HG02798 (cell line): Measurements from ENCODE around the gene CRISPLD2.

Experiments
- ATAC-seq: cut with Tn5 transposase; IDR thresholded peaks from one replicate; pipeline ENCODE4 v1.9.1; 2021; ENCODE audit warnings: mild to moderate bottlenecking; ENCODE audit not compliant: unreplicated experiment, poor library complexity

Gene CRISPLD2

GRCh38 chr16:84898447-84898846 lies 78.7 kb downstream of the CRISPLD2 start:
- no peak for ATAC-seq

GRCh38 chr16:84899414-84899813 lies 79.6 kb downstream of the CRISPLD2 start:
- ATAC-seq: no peak

- ATAC-seq: no peak
Measured at GRCh38 chr16:84905965-84906460, 86.2 kb downstream of the CRISPLD2 start.

- ATAC-seq: no peak
Measured at GRCh38 chr16:84907051-84907450, 87.3 kb downstream of the CRISPLD2 start.

- ATAC-seq: no peak
Measured at GRCh38 chr16:84907575-84907974, 87.8 kb downstream of the CRISPLD2 start.

- ATAC-seq: no peak
Measured at GRCh38 chr16:84909476-84910085, 89.8 kb downstream of the CRISPLD2 start.

GRCh38 chr16:84911486-84912216 lies 91.9 kb downstream of the CRISPLD2 start:
- ATAC-seq: no peak

GRCh38 chr16:84913315-84913714 lies 93.5 kb downstream of the CRISPLD2 start:
- ATAC-seq: no peak

- ATAC-seq: no peak
Measured at GRCh38 chr16:84914273-84914672, 94.5 kb downstream of the CRISPLD2 start.

- ATAC-seq: no peak
Measured at GRCh38 chr16:84916178-84916577, 96.4 kb downstream of the CRISPLD2 start.

GRCh38 chr16:84916850-84917249 lies 97.1 kb downstream of the CRISPLD2 start:
- ATAC-seq: no peak

GRCh38 chr16:84917492-84917891 lies 97.7 kb downstream of the CRISPLD2 start:
- no peak for ATAC-seq

- ATAC-seq: no peak
Measured at GRCh38 chr16:84918006-84918909, 98.5 kb downstream of the CRISPLD2 start.

- ATAC-seq: no peak
Measured at GRCh38 chr16:84919269-84919668, 99.5 kb downstream of the CRISPLD2 start.

GRCh38 chr16:84919708-84920107 lies 99.9 kb downstream of the CRISPLD2 start:
- ATAC-seq: no peak

- no peak for ATAC-seq
Measured at GRCh38 chr16:84920333-84920732, 100.5 kb downstream of the CRISPLD2 start.

- ATAC-seq: no peak
Measured at GRCh38 chr16:84922351-84923120, 102.8 kb downstream of the CRISPLD2 start.

- no peak for ATAC-seq
Measured at GRCh38 chr16:84924331-84925091, 104.7 kb downstream of the CRISPLD2 start.

- ATAC-seq: no peak
Measured at GRCh38 chr16:84925092-84925772, 105.4 kb downstream of the CRISPLD2 start.
